WTC11 (cell line): ENCODE data around the gene APMAP. TPM values are rescaled to one million over a fixed set of nuclear protein-coding genes. Genes with fewer than 3 reads are reported as not detected.

ENCODE experiments used
- ATAC-seq: fragments of 200-7000 bp; cut with Tn5 transposase; 2 replicates; pipeline ENCODE4 v1.10.0; 2021; ENCODE audit warnings: mild to moderate bottlenecking, moderate library complexity
- CTCF ChIA-PET: fragments of 300-600 bp; sonication (Branson Sonifier 250); formaldehyde crosslinking; loops from one replicate; lab custom pipeline; 2021; ENCODE audit warnings: antibody characterized with exemption; lab: Charles Lee
- POLR2A ChIA-PET: fragments of 350-600 bp; sonication (Branson Sonifier 250); formaldehyde crosslinking; loops from one replicate; lab custom pipeline; 2021; ENCODE audit warnings: antibody characterized with exemption; lab: Charles Lee
- DNase-seq: peaks from one replicate; pipeline ENCODE4 v3.0.0; 2021; ENCODE audit warnings: low spot score
- H3K27ac Mint-ChIP-seq: 2 replicates; pipeline ENCODE4 v1.8.0; 2021; ENCODE audit warnings: mixed read lengths
- H3K27me3 Mint-ChIP-seq: 2 replicates; pipeline ENCODE4 v1.8.0; 2021; ENCODE audit warnings: low read depth, mild to moderate bottlenecking, moderate library complexity, mixed read lengths
- H3K36me3 Mint-ChIP-seq: 2 replicates; pipeline ENCODE4 v1.8.0; 2021; ENCODE audit warnings: mixed read lengths
- H3K4me1 Mint-ChIP-seq: 2 replicates; pipeline ENCODE4 v1.8.0; 2022; ENCODE audit warnings: mixed read lengths
- H3K4me3 Mint-ChIP-seq: 2 replicates; pipeline ENCODE4 v1.8.0; 2021; ENCODE audit warnings: mild to moderate bottlenecking, moderate library complexity, mixed read lengths
- H3K9me3 Mint-ChIP-seq: 2 replicates; pipeline ENCODE4 v1.8.0; 2021; ENCODE audit warnings: mixed read lengths
- AFF4 ChIP-seq: sonication (generic); formaldehyde crosslinking; IDR thresholded peaks from 2 replicates; pipeline ENCODE4 v1.8.1; 2023; ENCODE audit warnings: mild to moderate bottlenecking, missing genetic modification reagents, borderline replicate concordance
- ATF3 ChIP-seq: sonication (generic); formaldehyde crosslinking; conservative IDR thresholded peaks from 2 replicates; pipeline ENCODE4 v1.8.1; 2022; ENCODE audit warnings: mild to moderate bottlenecking, missing genetic modification reagents
- ATF6 ChIP-seq: sonication (generic); formaldehyde crosslinking; IDR thresholded peaks from 2 replicates; pipeline ENCODE4 v1.8.1; 2023; ENCODE audit warnings: mild to moderate bottlenecking, missing genetic modification reagents
- CREM ChIP-seq: sonication (generic); formaldehyde crosslinking; IDR thresholded peaks from 2 replicates; pipeline ENCODE4 v1.8.1; 2022; ENCODE audit warnings: mild to moderate bottlenecking, missing genetic modification reagents, moderate library complexity
- CTCF ChIP-seq: fragments of 200-600 bp; IDR thresholded peaks from 2 replicates; pipeline ENCODE4 v1.8.0; 2022; ENCODE audit warnings: antibody characterized with exemption
- ERG ChIP-seq: fragments of 250-450 bp; sonication (Bioruptor Pico); IDR thresholded peaks from 2 replicates; pipeline ENCODE4 v1.8.0; 2021; ENCODE audit warnings: mild to moderate bottlenecking
- GABPB1 ChIP-seq: sonication (generic); formaldehyde crosslinking; IDR thresholded peaks from 2 replicates; pipeline ENCODE4 v1.8.1; 2023; ENCODE audit warnings: mild to moderate bottlenecking, missing genetic modification reagents
- JAZF1 ChIP-seq: fragments of 250-450 bp; sonication (Bioruptor Pico); IDR thresholded peaks from 2 replicates; pipeline ENCODE4 v1.9.0; 2021; ENCODE audit warnings: moderate library complexity, mild to moderate bottlenecking, inconsistent platforms
- MXD4 ChIP-seq: fragments of 250-450 bp; sonication (Bioruptor Pico); IDR thresholded peaks from 2 replicates; pipeline ENCODE4 v1.8.0; 2021; ENCODE audit warnings: mild to moderate bottlenecking, moderate library complexity, borderline replicate concordance
- NFATC4 ChIP-seq: fragments of 250-450 bp; sonication (Bioruptor Pico); IDR thresholded peaks from 2 replicates; pipeline ENCODE4 v1.9.0; 2021; ENCODE audit warnings: mild to moderate bottlenecking
- NFE2L1 ChIP-seq: sonication (generic); formaldehyde crosslinking; IDR thresholded peaks from 2 replicates; pipeline ENCODE4 v1.8.1; 2023; ENCODE audit warnings: missing genetic modification reagents
- NR1H2 ChIP-seq: sonication (generic); formaldehyde crosslinking; IDR thresholded peaks from 2 replicates; pipeline ENCODE4 v1.9.0; 2021; ENCODE audit warnings: mild to moderate bottlenecking, moderate library complexity, missing genetic modification reagents
- STAT6 ChIP-seq: sonication (generic); formaldehyde crosslinking; conservative IDR thresholded peaks from 2 replicates; pipeline ENCODE4 v1.8.1; 2023; ENCODE audit warnings: mild to moderate bottlenecking, low read depth, missing genetic modification reagents, moderate library complexity
- ZNF425 ChIP-seq: fragments of 250-450 bp; sonication (Bioruptor Pico); conservative IDR thresholded peaks from 2 replicates; pipeline ENCODE4 v1.9.0; 2021; ENCODE audit warnings: mild to moderate bottlenecking
- ZNF532 ChIP-seq: fragments of 250-450 bp; sonication (Bioruptor Pico); IDR thresholded peaks from 2 replicates; pipeline ENCODE4 v1.9.0; 2021; ENCODE audit warnings: mild to moderate bottlenecking, borderline replicate concordance
- total RNA-seq: library from RNA; stranded (reverse); gene quantifications from 3 replicates; pipeline ENCODE4 v1.2.3, GENCODE V29; 2021

APMAP gene
- total RNA-seq, 1 experiment from 2014 or later = 55.3 TPM

GRCh38 chr20:24953209-24953575 lies 39.4 kb downstream of the APMAP start (continued):
- no peak for TF ChIP-seq ATF6 (CRISPR knock-in tag)
- TF ChIP-seq CREM (CRISPR knock-in tag) = no peak
- TF ChIP-seq ERG (CRISPR knock-in tag) = no peak
- TF ChIP-seq NFE2L1 (CRISPR knock-in tag) = no peak
- no peak for TF ChIP-seq GABPB1 (CRISPR knock-in tag)

GRCh38 chr20:24952376-24953208 lies 40.0 kb downstream of the APMAP start:
- H3K4me1 Mint-ChIP-seq = peaks cover 14% of the 10 kb centered on the region
- TF ChIP-seq ZNF532 (CRISPR knock-in tag) (no peak), STAT6 (CRISPR knock-in tag) (no peak), ZNF425 (CRISPR knock-in tag) (no peak), NFATC4 (CRISPR knock-in tag) (no peak), AFF4 (CRISPR knock-in tag) (no peak), MXD4 (CRISPR knock-in tag) (no peak), ATF3 (CRISPR knock-in tag) (no peak), CTCF (no peak), NR1H2 (CRISPR knock-in tag) (no peak), JAZF1 (CRISPR knock-in tag) (no peak)

More at GRCh38 chr20:24952376-24953208, 40.0 kb downstream of the APMAP start:
- DNase-seq (no peak), ATAC-seq (no peak)
- Mint-ChIP-seq H3K4me3 (no peak overlapping the region), H3K27ac (no peak overlapping the region), H3K9me3 (peaks cover 11% of the 10 kb centered on the region), H3K36me3 (no peaks in the 10 kb centered on the region), H3K27me3 (peaks cover 5% of the 10 kb centered on the region; the same call in 1 of the 2 replicates)
- ChIA-PET POLR2A (no interaction called here), CTCF (interaction anchor here (0.8 to 2.0 kb wide), 4 partner anchors 10 to 294 kb away, joined by 3 to 6 read pairs (median 4); no protein-coding TSS in a partner anchor)
